ENCODE measurements around the gene EXOSC5. TPM values are rescaled to one million over a fixed set of nuclear protein-coding genes. Genes with fewer than 3 reads are reported as not detected.

EXOSC5 gene
- total RNA-seq, 2 experiments from 2014 or later: 46.6 to 47.0 TPM

GRCh38 chr19:41344162-41344561 lies 53.0 kb downstream of the EXOSC5 start:
- DNase-seq: no peak
- no peak for ATAC-seq
- Mint-ChIP-seq H3K27me3 (no peaks in the 10 kb centered on the region), H3K9me3 (peaks cover 4% of the 10 kb centered on the region), H3K4me1 (ENCODE audit: low read depth) (peaks cover 38% of the 10 kb centered on the region), H3K36me3 (ENCODE audit: low read depth) (peaks cover 58% of the 10 kb centered on the region), H3K4me3 (no peak overlapping the region), H3K27ac (peak overlapping the region; percentile 43)
- ChIA-PET CTCF (interaction anchor here (0.7 kb wide), 1 partner anchor 9 kb away, joined by 3 read pairs; no protein-coding TSS in a partner anchor), POLR2A (no interaction called here)
- intact Hi-C loops (cut with micrococcal nuclease): no loop called here
- TF ChIP-seq CTCF (IDR thresholded peaks at IDR 0.05): no peak

- Mint-ChIP-seq H3K4me3 (no peak overlapping the region), H3K36me3 (ENCODE audit: low read depth) (peaks cover 51% of the 10 kb centered on the region), H3K27ac (peak overlapping the region; percentile 69), H3K4me1 (ENCODE audit: low read depth) (peaks cover 34% of the 10 kb centered on the region), H3K27me3 (no peaks in the 10 kb centered on the region), H3K9me3 (no peaks in the 10 kb centered on the region)
- no peak for DNase-seq
- POLR2A ChIA-PET: interaction anchor here (1.3 kb wide), 1 partner anchor 58 kb away, joined by 3 read pairs; no protein-coding TSS in a partner anchor
- CTCF ChIA-PET: interaction anchor here (0.6 kb wide), 1 partner anchor 58 kb away, joined by 3 read pairs; no protein-coding TSS in a partner anchor
- ATAC-seq: no peak
- intact Hi-C loops (cut with micrococcal nuclease): no loop called here
- peak; percentile 14 for TF ChIP-seq CTCF (IDR thresholded peaks at IDR 0.05)
These were observed 55.3 kb downstream of the EXOSC5 start for GRCh38 chr19:41341669-41342490.

GRCh38 chr19:41339936-41340335 lies 57.2 kb downstream of the EXOSC5 start:
- Mint-ChIP-seq H3K9me3 (no peaks in the 10 kb centered on the region), H3K27ac (no peak overlapping the region), H3K4me3 (no peak overlapping the region), H3K27me3 (no peaks in the 10 kb centered on the region), H3K36me3 (ENCODE audit: low read depth) (peaks cover 46% of the 10 kb centered on the region), H3K4me1 (ENCODE audit: low read depth) (peaks cover 36% of the 10 kb centered on the region)
- intact Hi-C loops (cut with micrococcal nuclease): no loop called here
- DNase-seq (no peak), ATAC-seq (no peak)
- no peak for TF ChIP-seq CTCF (IDR thresholded peaks at IDR 0.05)
- CTCF ChIA-PET: no interaction called here
- POLR2A ChIA-PET: interaction anchor here (0.9 to 2.0 kb wide), 3 partner anchors 8 to 11 kb away, joined by 4 to 10 read pairs (median 9); no protein-coding TSS in a partner anchor

Other genes with a start within 250 kb of the EXOSC5 start
- gene CYP2S1, start 204.1 kb downstream of the EXOSC5 start, total RNA-seq: not detected
- under 1 TPM; 0.36 to 0.50 TPM for gene AXL, start 178.1 kb downstream of the EXOSC5 start, total RNA-seq
- 100 to 1,000 TPM; 257 to 259 TPM for gene HNRNPUL1, start 133.0 kb downstream of the EXOSC5 start, total RNA-seq
- gene CCDC97, start 87.2 kb downstream of the EXOSC5 start, total RNA-seq: 10 to 100 TPM; 15.9 to 20.4 TPM
- gene TGFB1, start 43.4 kb downstream of the EXOSC5 start, total RNA-seq: 100 to 1,000 TPM; 112 to 123 TPM
- 1 to 10 TPM; 3.1 to 5.1 TPM for gene B9D2, start 33.2 kb downstream of the EXOSC5 start, total RNA-seq
- gene TMEM91, start 20.8 kb downstream of the EXOSC5 start, total RNA-seq: 1 to 10 TPM; 8.9 to 9.1 TPM
- 10 to 100 TPM; 32.3 to 36.9 TPM for gene BCKDHA, start 459 bp upstream of the EXOSC5 start, total RNA-seq
- gene B3GNT8, start 30.0 kb upstream of the EXOSC5 start, total RNA-seq: 1 to 10 TPM in 1 of 2 experiments, under 1 TPM in 1; 0.59 to 1.1 TPM
- gene DMAC2, start 42.6 kb upstream of the EXOSC5 start, total RNA-seq: 10 to 100 TPM; 47.6 to 51.5 TPM
- not detected for gene ERICH4, start 45.8 kb upstream of the EXOSC5 start, total RNA-seq
- 10 to 100 TPM; 17.7 to 19.8 TPM for gene CEACAM21, start 178.8 kb upstream of the EXOSC5 start, total RNA-seq
- gene CEACAM4, start 229.7 kb upstream of the EXOSC5 start, total RNA-seq: not detected